A549 treated with AZD9567 at 1 μM for 4 hours (cell line): ENCODE data around the gene A1BG. TPM values are rescaled to one million over a fixed set of nuclear protein-coding genes. Genes with fewer than 3 reads are reported as not detected.

Experiments
- total RNA-seq: library from RNA; stranded (reverse); fragments of 200-300 nt; extraction: Qiagen RNA extraction; gene quantifications from 5 replicates; pipeline ENCODE4 v1.2.3, GENCODE V29; 2022; ENCODE audit not compliant: insufficient read depth

The A1BG gene, protein sequence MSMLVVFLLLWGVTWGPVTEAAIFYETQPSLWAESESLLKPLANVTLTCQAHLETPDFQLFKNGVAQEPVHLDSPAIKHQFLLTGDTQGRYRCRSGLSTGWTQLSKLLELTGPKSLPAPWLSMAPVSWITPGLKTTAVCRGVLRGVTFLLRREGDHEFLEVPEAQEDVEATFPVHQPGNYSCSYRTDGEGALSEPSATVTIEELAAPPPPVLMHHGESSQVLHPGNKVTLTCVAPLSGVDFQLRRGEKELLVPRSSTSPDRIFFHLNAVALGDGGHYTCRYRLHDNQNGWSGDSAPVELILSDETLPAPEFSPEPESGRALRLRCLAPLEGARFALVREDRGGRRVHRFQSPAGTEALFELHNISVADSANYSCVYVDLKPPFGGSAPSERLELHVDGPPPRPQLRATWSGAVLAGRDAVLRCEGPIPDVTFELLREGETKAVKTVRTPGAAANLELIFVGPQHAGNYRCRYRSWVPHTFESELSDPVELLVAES
- total RNA-seq, result 10.8 to 14.5 TPM (median 13.4 TPM) in 5 replicates

DNA sequence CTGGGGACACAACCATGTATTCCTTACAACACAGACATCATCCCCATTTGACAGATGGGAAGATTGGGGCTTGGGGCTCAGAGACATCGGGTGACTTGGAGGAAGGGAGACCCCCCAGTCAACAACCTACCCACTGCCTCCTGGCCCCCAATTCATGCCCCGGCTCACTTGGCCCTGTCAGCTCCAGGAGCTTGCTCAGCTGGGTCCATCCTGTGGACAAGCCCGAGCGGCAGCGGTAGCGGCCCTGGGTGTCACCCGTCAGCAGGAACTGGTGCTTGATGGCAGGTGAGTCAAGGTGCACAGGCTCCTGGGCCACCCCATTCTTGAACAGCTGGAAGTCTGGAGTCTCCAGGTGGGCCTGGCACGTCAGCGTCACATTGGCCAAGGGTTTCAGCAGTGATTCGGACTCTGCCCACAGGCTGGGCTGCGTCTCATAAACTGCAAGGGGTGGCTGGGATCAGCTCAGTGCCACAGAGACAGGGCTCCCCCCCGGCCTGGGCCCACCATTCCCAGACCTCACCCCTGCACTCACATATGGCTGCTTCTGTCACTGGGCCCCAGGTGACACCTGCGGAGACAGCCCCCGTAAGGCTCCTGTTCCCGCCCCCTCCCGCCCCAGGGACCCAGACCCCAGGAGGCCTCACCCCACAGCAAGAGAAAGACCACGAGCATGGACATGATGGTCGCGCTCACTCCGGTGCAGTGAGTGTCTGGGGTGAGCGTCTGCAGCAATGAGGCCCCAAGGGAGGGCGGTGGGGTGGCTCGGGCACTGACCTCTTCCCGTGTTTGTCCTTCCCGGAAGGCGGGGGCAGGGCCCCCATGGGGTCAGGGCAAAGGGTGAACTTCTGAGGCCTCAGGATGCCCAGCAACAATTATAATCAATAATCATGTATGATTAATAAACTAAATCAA is at the start of gene A1BG:
Gene A1BG (minus strand): TSS at position 733 of the 912 bp plus-strand sequence. CDS start 55 bp downstream, at position 678.

DNA sequence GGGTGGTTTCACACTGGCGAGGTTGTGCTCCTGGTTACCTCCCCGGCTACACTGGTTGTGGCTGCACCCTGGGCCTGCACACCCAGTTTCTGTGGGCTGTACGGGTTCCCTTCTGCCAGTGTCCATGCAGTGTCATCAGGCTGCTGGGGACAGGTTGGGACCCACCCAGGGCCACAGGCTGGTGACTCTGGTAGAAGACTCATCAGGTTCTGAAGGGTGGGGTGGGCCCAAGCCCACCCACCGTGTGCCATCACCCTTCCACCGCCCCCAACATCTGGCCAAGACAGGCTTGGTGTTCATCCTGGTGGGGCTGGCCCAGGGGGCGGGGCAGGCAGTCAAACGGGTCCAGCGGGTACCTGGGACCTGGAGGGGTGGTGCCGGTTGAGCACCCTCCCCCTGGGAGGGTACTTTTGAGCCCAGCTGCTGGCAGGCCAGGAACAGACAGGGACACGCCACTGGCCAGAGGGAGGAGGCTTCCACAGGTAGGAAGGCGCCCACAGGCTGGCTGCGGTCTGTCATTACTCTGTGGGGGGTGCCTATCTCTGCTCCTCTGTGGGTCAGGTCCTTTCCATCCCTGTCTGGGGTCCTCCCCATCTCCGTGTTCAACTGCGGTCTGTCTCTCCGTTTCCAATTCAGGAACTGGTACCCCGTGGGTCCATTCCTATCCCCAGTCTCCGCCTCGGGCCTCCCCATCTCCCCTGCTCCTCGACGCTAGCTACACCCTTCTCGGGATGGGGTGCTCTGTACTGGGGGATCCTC is 42.1 kb upstream of the A1BG start, which contains the start of gene RNF225:
Gene RNF225 (plus strand): TSS at position 437 of the 759 bp plus-strand sequence. CDS start 434 bp downstream, outside the sequence.

DNA sequence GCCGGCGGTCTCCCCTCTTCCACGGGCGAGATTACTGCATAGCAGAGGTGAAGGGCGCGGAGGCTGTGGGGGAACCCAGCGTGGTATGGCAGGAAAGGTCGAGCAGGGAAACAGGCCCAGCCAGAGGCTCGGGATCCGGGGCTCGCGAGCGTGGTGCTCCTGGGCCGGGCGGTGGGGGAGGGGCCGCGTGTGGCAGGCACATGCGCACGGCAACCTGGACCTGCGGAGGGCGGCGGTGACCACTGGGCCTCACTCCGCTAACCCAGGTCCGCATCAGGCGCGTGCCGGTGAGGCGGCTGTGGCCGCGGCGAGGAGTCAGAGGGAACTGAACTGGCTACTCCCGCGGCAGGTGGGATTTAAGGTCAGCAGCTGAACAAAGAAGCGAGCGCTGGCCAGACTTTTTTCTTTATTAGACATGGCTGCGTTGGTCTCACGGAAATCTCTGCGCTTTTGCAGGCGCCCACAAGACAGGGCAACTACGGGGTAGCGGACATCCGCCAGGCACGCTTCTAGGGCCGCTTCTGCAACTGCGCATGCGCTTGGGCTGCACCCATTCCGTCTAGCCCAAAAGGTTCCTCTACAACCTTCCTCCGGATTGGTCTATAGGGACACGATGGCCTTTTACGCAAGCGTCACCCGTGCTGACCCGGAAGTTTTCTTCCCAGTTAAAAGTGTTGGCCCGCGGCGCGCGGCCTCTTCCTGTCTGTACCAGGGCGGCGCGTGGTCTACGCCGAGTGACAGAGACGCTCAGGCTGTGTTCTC is 33.5 kb upstream of the A1BG start, which contains the start of gene RPS5:
Gene RPS5 (plus strand): TSS at position 694 of the 762 bp plus-strand sequence. CDS start 869 bp downstream, outside the sequence.

DNA sequence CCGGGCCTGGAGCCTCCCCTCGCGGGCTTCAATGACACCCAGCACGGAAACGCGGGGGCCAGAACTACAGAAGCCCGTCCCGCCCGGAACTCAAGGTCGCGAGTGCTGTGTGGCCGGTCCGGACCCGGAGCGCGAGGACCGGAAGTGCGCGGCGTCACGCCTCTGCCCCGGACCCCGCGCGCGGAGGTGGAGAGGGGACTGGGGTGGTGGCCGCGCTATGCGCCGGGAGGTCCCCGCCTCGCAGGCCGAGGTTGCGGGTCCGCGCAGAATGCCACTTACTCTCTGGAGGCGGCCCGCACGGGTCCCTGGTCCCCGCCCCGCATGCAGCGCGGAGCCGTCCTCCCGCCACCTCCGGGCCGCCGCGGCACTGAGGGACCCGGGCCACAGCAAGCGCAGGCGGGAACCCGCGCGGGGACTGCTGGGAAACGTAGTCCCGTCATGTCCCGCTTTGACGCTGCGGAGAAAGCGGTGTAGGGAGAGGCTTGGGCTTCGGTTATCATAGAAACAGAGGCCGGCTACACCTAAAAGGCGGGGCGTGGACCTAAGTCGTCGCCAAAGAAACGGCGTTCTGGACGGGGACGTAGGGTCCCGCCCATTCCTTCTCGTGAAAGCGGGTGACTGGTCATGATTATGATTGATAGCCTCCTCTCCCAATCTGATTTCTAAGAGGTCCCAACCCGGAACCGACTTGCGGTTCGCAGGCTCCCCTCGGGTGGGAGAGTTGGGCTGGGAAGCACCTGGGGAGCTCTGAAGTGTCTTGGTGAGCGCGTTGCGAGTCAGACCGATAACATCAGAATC is 27.6 kb upstream of the A1BG start, which contains the start of gene ZNF837:
Gene ZNF837 (minus strand): TSS at position 369 of the 798 bp plus-strand sequence. CDS start 11,698 bp downstream, outside the sequence.

GRCh38 chr19:58362272-58362994 is 9.1 kb upstream of the A1BG start, which contains the start of gene ZNF497:
ZNF497 (minus strand) TSS chr19:58362751; CDS start chr19:58357635, 5,116 bp downstream.

GRCh38 chr19:58326914-58327726 is 26.2 kb downstream of the A1BG start, which contains the start of gene ZSCAN22:
ZSCAN22 (plus strand) TSS chr19:58326994; CDS start chr19:58334803, 7,809 bp downstream.

DNA sequence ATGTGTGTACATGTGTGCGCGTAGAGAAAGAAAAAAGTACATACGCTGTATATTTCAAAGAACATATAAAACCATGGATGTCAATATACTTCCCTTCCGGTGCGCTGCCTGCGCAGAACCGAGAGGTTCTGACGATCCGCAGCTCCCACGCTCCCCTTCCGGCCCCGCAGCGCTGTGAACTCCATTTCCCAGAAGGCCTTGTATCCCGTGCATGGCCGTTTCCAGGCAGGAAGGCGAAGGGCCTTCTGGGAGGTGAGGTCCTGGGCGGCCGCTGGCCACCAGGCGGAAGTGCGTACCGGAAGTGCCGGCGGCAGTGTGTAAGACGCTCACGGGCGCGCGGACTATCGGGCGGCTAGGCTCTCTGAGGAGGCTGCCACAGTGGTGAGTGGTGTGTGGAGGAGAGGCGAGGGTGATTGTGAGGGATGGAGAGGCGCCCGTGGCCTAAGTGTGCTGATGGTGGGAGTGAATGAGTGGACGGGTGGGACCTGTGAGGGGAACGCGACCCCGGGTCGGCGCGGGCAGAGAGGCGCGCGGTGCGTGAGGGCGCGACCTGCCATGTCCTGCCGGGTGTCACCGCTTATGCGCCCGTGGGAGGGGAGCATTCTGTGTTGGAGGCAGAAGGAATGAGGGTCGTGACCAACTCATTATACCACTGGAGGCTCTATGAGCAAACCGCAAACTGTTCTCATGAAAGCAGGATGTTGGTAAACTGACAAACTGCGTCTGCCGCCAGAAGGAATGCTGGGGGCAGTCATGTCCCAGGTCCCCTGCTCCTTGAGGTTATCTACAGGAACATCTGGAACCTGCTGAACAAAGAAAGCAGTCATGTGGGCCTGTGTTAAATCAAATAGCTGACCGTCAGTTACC is 48.0 kb downstream of the A1BG start, which contains the start of gene ERVK3-1:
Gene ERVK3-1 (plus strand): TSS at position 313 of the 867 bp plus-strand sequence. CDS start 6,792 bp downstream, outside the sequence.

Other genes starting within 250 kb of the A1BG start
- 2.5 to 3.1 TPM (median 2.9 TPM) in 5 replicates for gene ZNF329, start 202.7 kb downstream of the A1BG start, total RNA-seq
- 13.4 to 14.8 TPM (median 13.9 TPM) in 5 replicates for gene ZNF274, start 170.4 kb downstream of the A1BG start, total RNA-seq
- gene ZNF544, start 124.6 kb downstream of the A1BG start, total RNA-seq, result 9.5 to 21.0 TPM (median 18.5 TPM) in 5 replicates
- 0.81 to 1.6 TPM (median 1.0 TPM) in 5 replicates for gene ZNF8, start 74.5 kb downstream of the A1BG start, total RNA-seq
- 93.1 to 105 TPM (median 103 TPM) in 5 replicates for gene ERVK3-1, start 48.1 kb downstream of the A1BG start, total RNA-seq
- gene ZSCAN22, start 26.5 kb downstream of the A1BG start, total RNA-seq, result 2.4 to 3.1 TPM (median 2.6 TPM) in 5 replicates
- gene ZNF497, start 9.3 kb upstream of the A1BG start, total RNA-seq, result 1.2 to 1.5 TPM (median 1.4 TPM) in 4 of 5 replicates, not detected in the other
- 1.0 to 2.0 TPM (median 1.6 TPM) in 5 replicates for gene ZNF837, start 27.5 kb upstream of the A1BG start, total RNA-seq
- gene RPS5, start 33.8 kb upstream of the A1BG start, total RNA-seq, result 2,020 to 2,699 TPM (median 2,590 TPM) in 5 replicates
- 0.10 to 0.24 TPM in 2 of 5 replicates, not detected in the others for gene RNF225, start 42.2 kb upstream of the A1BG start, total RNA-seq
- gene ZNF584, start 55.2 kb upstream of the A1BG start, total RNA-seq, result 18.6 to 21.4 TPM (median 20.5 TPM) in 5 replicates
- 0.08 to 0.12 TPM (median 0.09 TPM) in 4 of 5 replicates, not detected in the other for gene ZNF132, start 86.7 kb upstream of the A1BG start, total RNA-seq
- gene ZNF324B, start 98.1 kb upstream of the A1BG start, total RNA-seq, result 5.8 to 7.1 TPM (median 6.2 TPM) in 5 replicates
- gene ZNF324, start 113.6 kb upstream of the A1BG start, total RNA-seq, result 5.8 to 12.1 TPM (median 10.4 TPM) in 5 replicates
- 7.8 to 13.1 TPM (median 12.7 TPM) in 5 replicates for gene ZNF446, start 122.9 kb upstream of the A1BG start, total RNA-seq
- gene SLC27A5, start 158.5 kb upstream of the A1BG start, total RNA-seq, result 27.6 to 32.4 TPM (median 31.5 TPM) in 5 replicates
- 12.8 to 19.5 TPM (median 19.0 TPM) in 5 replicates for gene ZBTB45, start 166.3 kb upstream of the A1BG start, total RNA-seq
- gene TRIM28, start 190.6 kb upstream of the A1BG start, total RNA-seq, result 709 to 983 TPM (median 807 TPM) in 5 replicates
- 170 to 217 TPM (median 191 TPM) in 5 replicates for gene CHMP2A, start 201.6 kb upstream of the A1BG start, total RNA-seq
- gene UBE2M, start 205.1 kb upstream of the A1BG start, total RNA-seq, result 127 to 145 TPM (median 135 TPM) in 5 replicates
- 10.1 to 16.7 TPM (median 16.7 TPM) in 5 replicates for gene MZF1, start 219.8 kb upstream of the A1BG start, total RNA-seq